Prostate gland (tissue), 2 donors: ENCODE results near the gene MED13. TPM values are rescaled to one million over a fixed set of nuclear protein-coding genes. Genes with fewer than 3 reads are reported as not detected.
"Not testable (repeated sequence)": the region's sequence is repeated elsewhere in the genome, so short reads cannot be mapped to it uniquely, and the experiment has no call there.

Experiments used
- DNase-seq: peaks from one replicate; pipeline ENCODE4 v3.0.0-alpha.2; 2019; ENCODE audit warnings: low spot score
- H3K27ac ChIP-seq, 2 donors: fragments of 200-600 bp; sonication (generic); 2 replicates each; pipeline ENCODE4 v1.5.1; 2017 to 2019
- H3K27me3 ChIP-seq: fragments of 200-600 bp; sonication (generic); replicated peaks from 2 replicates; pipeline ENCODE4 v1.5.1; 2019; ENCODE audit not compliant: insufficient read depth
- H3K36me3 ChIP-seq, 2 donors: fragments of 200-600 bp; sonication (generic); 1 replicate in 1 of 2; 2 replicates in 1 of 2; pipeline versions ENCODE4 v1.5.1 to v1.8.1; 2017 to 2019
- H3K4me1 ChIP-seq: fragments of 200-600 bp; sonication (generic); replicated peaks from 2 replicates; pipeline ENCODE4 v1.5.1; 2019
- H3K4me3 ChIP-seq, 2 donors: fragments of 200-600 bp; sonication (generic); 2 replicates each; pipeline ENCODE4 v1.5.1; 2017 to 2019
- H3K9me3 ChIP-seq: fragments of 200-600 bp; sonication (generic); 2 replicates; pipeline ENCODE4 v1.5.1; 2017
- POLR2A ChIP-seq: fragments of 450-650 bp; IDR thresholded peaks from one replicate; pipeline ENCODE4 v1.6.1; 2016; ENCODE audit warnings: antibody characterized with exemption, mild to moderate bottlenecking
- POLR2AphosphoS5 ChIP-seq: sonication (generic); formaldehyde crosslinking; IDR thresholded peaks from one replicate; pipeline ENCODE4 v1.6.1; 2017; ENCODE audit warnings: antibody characterized with exemption
- WGBS: methylation state at CpG from one replicate; pipeline ENCODE4 v1.1.5; 2018; 5-methylcytosine and 5-hydroxymethylcytosine counted together
- intact Hi-C: fragments of 100-400 bp; cut with DNase I; formaldehyde crosslinking; loops from one replicate; pipeline ENCODE4 v1.14.2; 2022
- total RNA-seq, 2 donors: library from RNA; depleted of rRNA; stranded (reverse); fragments of >200 nt; gene quantifications; one replicate each; pipeline ENCODE4 v1.1.0, GENCODE V29; 2016
- TF ChIP-seq, protein P1 (sequence below), 4 experiments: fragments of 200-600 bp in 2 of 4; fragments of 450-650 bp in 2 of 4; sonication (generic) in 2 of 4; IDR thresholded peaks; 1 replicate in 3 of 4; 2 replicates in 1 of 4; pipeline ENCODE4 v1.5.1; 2016 to 2019; ENCODE audit warnings: antibody characterized with exemption in 4 of 4, mild to moderate bottlenecking in 2 of 4, moderate library complexity in 2 of 4

MED13 gene
- total RNA-seq, 2 donors from 2014 or later: 45.4 to 72.1 TPM

DNA sequence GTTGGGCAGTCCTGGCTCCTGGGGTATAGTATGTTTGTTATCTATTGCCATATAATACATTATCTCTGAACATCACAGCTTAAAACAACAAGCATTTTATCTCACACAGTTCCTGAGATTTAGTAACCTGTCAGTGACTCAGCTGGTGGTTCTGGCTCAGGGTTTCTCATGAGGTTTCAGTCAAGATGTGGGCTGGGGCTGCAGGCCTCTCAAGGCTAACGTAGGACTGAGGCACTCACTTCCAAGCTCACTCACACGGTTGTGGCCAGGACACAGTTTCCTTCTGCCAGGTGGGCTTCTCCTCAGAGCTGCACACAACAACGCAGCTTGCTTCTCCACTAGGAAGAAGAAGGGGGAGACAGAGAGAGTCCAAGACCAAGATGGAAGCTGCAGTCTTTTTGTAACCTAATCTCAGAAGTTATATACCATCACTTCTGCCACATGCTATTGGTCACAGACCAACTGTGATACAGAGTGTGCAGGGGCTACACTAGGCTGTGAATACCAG is 10.3 kb upstream of the MED13 start:
- no peaks in the 10 kb centered on the region for H3K9me3 ChIP-seq
- WGBS: 86% methylated on average over 3 of the region's 3 CpGs
- H3K27me3 ChIP-seq: no peaks in the 10 kb centered on the region
- no peaks in the 10 kb centered on the region for H3K4me1 ChIP-seq
- no peak overlapping the region for H3K27ac ChIP-seq
- no peak for DNase-seq
- H3K36me3 ChIP-seq: no peaks in the 10 kb centered on the region
- H3K4me3 ChIP-seq: no peak overlapping the region
- intact Hi-C loops: no loop called here
- no peak for TF ChIP-seq POLR2A
- TF ChIP-seq, protein P1, sequence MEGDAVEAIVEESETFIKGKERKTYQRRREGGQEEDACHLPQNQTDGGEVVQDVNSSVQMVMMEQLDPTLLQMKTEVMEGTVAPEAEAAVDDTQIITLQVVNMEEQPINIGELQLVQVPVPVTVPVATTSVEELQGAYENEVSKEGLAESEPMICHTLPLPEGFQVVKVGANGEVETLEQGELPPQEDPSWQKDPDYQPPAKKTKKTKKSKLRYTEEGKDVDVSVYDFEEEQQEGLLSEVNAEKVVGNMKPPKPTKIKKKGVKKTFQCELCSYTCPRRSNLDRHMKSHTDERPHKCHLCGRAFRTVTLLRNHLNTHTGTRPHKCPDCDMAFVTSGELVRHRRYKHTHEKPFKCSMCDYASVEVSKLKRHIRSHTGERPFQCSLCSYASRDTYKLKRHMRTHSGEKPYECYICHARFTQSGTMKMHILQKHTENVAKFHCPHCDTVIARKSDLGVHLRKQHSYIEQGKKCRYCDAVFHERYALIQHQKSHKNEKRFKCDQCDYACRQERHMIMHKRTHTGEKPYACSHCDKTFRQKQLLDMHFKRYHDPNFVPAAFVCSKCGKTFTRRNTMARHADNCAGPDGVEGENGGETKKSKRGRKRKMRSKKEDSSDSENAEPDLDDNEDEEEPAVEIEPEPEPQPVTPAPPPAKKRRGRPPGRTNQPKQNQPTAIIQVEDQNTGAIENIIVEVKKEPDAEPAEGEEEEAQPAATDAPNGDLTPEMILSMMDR (IDR thresholded peaks at IDR 0.05): no peak
- no peak for TF ChIP-seq POLR2AphosphoS5

DNA sequence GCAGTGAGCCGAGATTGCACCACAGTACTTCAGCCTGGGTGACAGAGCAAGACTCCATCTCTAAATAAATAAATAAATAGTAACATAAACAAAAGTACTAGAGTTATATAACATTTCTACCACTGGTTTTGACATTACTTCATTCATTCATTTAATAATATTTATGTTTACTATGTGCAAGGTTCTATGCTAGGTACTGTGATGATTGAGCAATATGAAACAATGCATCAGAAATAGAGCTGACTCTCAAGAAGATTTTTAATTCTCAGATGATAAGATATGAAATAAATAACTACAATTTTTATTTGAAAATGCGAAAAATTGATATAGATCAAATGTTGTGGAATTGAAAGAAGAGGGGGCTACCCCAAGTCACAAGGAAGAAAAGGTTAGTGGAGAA is 8.9 kb upstream of the MED13 start:
- Histone ChIP-seq H3K4me3 (no peak overlapping the region), H3K27ac (no peak overlapping the region), H3K36me3 (no peaks in the 10 kb centered on the region), H3K4me1 (no peaks in the 10 kb centered on the region), H3K9me3 (no peaks in the 10 kb centered on the region), H3K27me3 (no peaks in the 10 kb centered on the region)
- WGBS: 94% methylated on average over 2 of the region's 2 CpGs
- intact Hi-C loops: no loop called here
- TF ChIP-seq, protein P1 (IDR thresholded peaks at IDR 0.05): no peak
- TF ChIP-seq POLR2AphosphoS5 (no peak), POLR2A (no peak)
- no peak for DNase-seq

- DNase-seq, intact Hi-C loops, H3K4me1 ChIP-seq, H3K27me3 ChIP-seq, H3K9me3 ChIP-seq, H3K4me3 ChIP-seq, H3K27ac ChIP-seq, H3K36me3 ChIP-seq: not testable (repeated sequence)
- WGBS: 90% methylated on average over 21 of the region's 21 CpGs
Observed at GRCh38 chr17:62072855-62073254, 7.8 kb upstream of the MED13 start.

GRCh38 chr17:62070900-62071299 is 5.8 kb upstream of the MED13 start:
- no peaks in the 10 kb centered on the region for H3K36me3 ChIP-seq

GRCh38 chr17:62067165-62068145 is 2.4 kb upstream of the MED13 start:
- Histone ChIP-seq H3K4me1 (no peaks in the 10 kb centered on the region), H3K9me3 (no peaks in the 10 kb centered on the region), H3K36me3 (no peaks in the 10 kb centered on the region), H3K27me3 (no peaks in the 10 kb centered on the region), H3K4me3 (no peak overlapping the region), H3K27ac (no peak overlapping the region)
- intact Hi-C loops: loop anchor here (2.0 kb wide), 1 partner anchor 141 kb away; the partner anchor contains the start of gene INTS2
- no peak for TF ChIP-seq POLR2AphosphoS5
- no peak for TF ChIP-seq POLR2A
- TF ChIP-seq, protein P1 (IDR thresholded peaks at IDR 0.05): no peak
- WGBS: 94% methylated on average over 7 of the region's 7 CpGs
- no peak for DNase-seq

More at GRCh38 chr17:62070900-62071299, 5.8 kb upstream of the MED13 start:
- no peaks in the 10 kb centered on the region for H3K27me3 ChIP-seq
- no peak overlapping the region for H3K4me3 ChIP-seq
- WGBS: 73% methylated on average over 2 of the region's 2 CpGs
- H3K4me1 ChIP-seq: no peaks in the 10 kb centered on the region
- no peaks in the 10 kb centered on the region for H3K9me3 ChIP-seq
- no peak overlapping the region for H3K27ac ChIP-seq
- TF ChIP-seq POLR2AphosphoS5 (no peak), POLR2A (no peak)
- TF ChIP-seq, protein P1 (IDR thresholded peaks at IDR 0.05): no peak
- intact Hi-C loops: no loop called here
- DNase-seq: no peak
